ENCODE measurements around the gene TK1. TPM values are rescaled to one million over a fixed set of nuclear protein-coding genes. Genes with fewer than 3 reads are reported as not detected.
A peak's percentile ranks its signal among the peaks of the same experiment; 100 is the strongest.

The TK1 gene
- total and polyA plus RNA-seq, 12 donors = 1.3 to 11.6 (median 2.5) TPM

DNA sequence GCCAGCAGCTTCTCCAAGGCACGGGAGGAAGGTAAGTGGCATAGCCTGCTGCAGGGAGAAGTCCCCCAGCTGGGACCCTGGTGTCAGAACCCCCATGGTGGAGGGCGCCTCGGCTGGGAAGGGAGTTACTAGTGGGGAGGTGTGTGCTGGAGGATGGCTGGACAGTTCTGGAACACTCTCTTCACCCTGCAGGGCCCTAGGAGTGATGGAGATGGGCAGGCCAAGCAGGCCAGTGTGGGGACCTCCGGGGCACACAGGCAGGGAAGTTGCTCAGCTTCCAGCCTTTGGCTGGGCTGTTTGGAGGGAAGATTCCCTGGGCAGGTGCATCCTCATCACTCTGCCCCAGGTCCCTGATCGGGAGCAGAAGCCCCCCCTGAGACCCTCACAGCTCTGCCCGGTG, 40.0 kb downstream of the TK1 start:
- intact Hi-C loops (cut with DNase I) = no loop called here
- WGBS, 4 donors = 67 to 88% (median 86%) methylated on average over 1 to 6 of the region's 6 CpGs
- Histone ChIP-seq H3K9me3 (replicated peaks in 1 of 3) (no peaks in the 10 kb centered on the region), H3K36me3 (replicated peaks in 1 of 2) (no peaks in the 10 kb centered on the region), H3K4me3 (no peak overlapping the region), H3K27ac (no peak overlapping the region), H3K27me3 (no peaks in the 10 kb centered on the region), H3K4me1 (replicated peaks in 1 of 2) (peaks cover 19 to 25% of the 10 kb centered on the region in 2 donors)
- DNase-seq = no peak
- no peak for TF ChIP-seq POLR2A (IDR thresholded peaks at IDR 0.05)
- TF ChIP-seq, protein P1, sequence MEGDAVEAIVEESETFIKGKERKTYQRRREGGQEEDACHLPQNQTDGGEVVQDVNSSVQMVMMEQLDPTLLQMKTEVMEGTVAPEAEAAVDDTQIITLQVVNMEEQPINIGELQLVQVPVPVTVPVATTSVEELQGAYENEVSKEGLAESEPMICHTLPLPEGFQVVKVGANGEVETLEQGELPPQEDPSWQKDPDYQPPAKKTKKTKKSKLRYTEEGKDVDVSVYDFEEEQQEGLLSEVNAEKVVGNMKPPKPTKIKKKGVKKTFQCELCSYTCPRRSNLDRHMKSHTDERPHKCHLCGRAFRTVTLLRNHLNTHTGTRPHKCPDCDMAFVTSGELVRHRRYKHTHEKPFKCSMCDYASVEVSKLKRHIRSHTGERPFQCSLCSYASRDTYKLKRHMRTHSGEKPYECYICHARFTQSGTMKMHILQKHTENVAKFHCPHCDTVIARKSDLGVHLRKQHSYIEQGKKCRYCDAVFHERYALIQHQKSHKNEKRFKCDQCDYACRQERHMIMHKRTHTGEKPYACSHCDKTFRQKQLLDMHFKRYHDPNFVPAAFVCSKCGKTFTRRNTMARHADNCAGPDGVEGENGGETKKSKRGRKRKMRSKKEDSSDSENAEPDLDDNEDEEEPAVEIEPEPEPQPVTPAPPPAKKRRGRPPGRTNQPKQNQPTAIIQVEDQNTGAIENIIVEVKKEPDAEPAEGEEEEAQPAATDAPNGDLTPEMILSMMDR (IDR thresholded peaks at IDR 0.05) = no peak

DNA sequence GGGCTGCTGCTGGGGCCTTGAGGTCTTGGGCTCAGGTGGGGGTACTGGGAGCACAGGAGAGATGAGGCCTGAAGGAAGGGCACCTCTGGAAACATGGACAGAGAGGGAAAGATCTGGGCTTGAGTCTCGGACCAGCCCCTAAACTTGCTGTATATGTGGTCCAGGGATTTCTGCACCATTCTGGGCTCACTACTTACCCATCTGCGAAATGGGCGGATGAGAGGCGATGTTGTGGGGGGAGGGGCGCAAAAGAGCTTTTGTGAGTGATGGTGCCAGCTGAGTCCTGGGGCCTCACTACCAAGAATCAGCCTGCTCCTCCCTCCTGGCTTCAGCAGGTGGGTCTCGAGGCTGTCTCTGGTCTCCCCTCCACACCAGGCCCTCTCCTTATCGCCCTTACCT, 40.4 kb downstream of the TK1 start:
- DNase-seq = no peak
- Histone ChIP-seq H3K4me1 (replicated peaks in 1 of 2) (peaks cover 19 to 29% of the 10 kb centered on the region in 2 donors), H3K4me3 (no peak overlapping the region), H3K27me3 (no peaks in the 10 kb centered on the region), H3K36me3 (replicated peaks in 1 of 2) (no peaks in the 10 kb centered on the region), H3K27ac (no peak overlapping the region), H3K9me3 (replicated peaks in 1 of 3) (no peaks in the 10 kb centered on the region)
- no peak for TF ChIP-seq POLR2A (IDR thresholded peaks at IDR 0.05)
- TF ChIP-seq, protein P1 (IDR thresholded peaks at IDR 0.05) = no peak
- 89 to 100% (median 93%) methylated on average over 5 to 7 of the region's 7 CpGs for WGBS, 4 donors
- intact Hi-C loops (cut with DNase I) = no loop called here

DNA sequence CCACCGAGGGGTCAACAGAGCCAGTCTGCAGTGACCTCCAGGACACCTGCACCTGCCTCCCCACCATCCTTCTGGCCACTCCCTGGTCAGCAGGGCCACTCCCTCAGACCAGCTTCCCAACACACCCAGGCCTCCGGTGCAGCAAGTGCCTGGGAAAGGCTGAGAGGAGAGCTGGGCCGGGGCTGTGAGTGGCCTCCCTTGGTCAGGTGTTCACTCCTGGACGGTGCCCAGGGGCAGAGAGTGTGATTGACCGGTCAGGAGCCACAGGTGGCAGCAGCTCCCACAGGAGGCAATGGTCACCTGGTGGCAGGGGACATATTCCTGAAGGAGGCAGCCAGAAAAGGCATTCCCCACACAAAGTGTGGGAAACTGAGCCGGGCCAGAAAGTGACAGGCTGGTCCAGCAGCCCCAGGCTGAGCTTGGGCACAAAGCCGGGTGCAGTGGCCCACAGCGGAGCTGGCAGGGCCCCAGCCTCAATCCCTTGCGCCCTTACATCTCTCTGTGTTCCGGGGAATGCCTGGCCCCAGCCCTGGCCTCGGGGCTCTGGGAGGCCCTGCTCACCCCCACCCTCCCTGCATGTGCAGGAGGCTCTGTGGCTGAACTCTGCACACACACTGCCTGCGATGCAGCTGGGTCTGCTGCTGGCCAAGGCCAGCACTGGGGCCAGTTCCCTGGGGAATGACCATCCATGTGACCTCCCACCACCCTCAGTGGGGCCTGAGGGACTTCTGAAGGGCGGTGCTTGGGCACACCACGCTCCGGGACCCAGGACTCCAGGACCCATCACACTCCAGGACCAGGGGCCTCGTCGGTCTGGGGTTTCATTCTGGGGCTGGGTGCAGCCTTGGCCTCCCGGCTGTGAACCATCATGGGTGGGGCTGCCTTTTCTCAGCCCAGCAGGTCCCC, 41.9 kb downstream of the TK1 start:
- peak overlapping the region in 3 of 5 donors; percentile 26 to 58 (median 54) for H3K27ac ChIP-seq
- peak in 1 of 7 donors; percentile 32 for DNase-seq
- no peaks in the 10 kb centered on the region for H3K27me3 ChIP-seq
- 61 to 71% (median 65%) methylated on average over 6 to 18 of the region's 18 CpGs for WGBS, 4 donors
- no peak overlapping the region for H3K4me3 ChIP-seq
- H3K36me3 ChIP-seq (replicated peaks in 1 of 2) = no peaks in the 10 kb centered on the region
- H3K9me3 ChIP-seq (replicated peaks in 1 of 3) = no peaks in the 10 kb centered on the region
- no peak for TF ChIP-seq POLR2A (IDR thresholded peaks at IDR 0.05)
- TF ChIP-seq, protein P1 (IDR thresholded peaks at IDR 0.05) = no peak
- intact Hi-C loops (cut with DNase I) = no loop called here
- peaks cover 22 to 39% of the 10 kb centered on the region in 2 donors for H3K4me1 ChIP-seq (replicated peaks in 1 of 2)

DNA sequence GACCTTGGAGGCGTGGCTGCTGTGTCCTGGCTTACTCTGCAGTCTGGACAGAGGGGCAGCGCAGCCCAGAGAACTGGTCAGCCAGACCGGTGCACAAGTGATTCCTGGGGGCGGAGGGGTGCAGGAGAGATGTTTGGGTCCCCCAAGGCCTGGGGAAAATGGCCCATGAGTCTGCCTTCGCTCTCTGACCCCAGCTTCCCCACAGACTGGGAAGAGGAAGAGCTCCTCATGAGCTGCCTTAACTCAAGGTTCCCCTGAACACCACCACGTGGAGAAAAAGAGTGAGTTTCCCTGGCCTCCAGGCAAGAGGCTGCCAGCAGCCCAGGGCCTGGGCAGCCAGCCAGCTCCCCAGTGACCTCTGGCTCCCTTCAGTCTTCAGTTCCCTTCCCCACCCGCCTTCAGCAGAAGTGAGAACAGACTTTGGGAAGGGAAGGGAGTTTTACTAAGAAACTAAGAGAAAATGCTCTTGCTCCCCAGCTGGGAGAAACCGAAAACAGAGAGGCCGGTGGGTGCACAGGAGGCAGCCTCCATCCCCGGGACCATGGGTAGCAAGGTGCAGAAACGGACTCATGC, 42.6 kb downstream of the TK1 start:
- Histone ChIP-seq H3K27me3 (no peaks in the 10 kb centered on the region), H3K4me3 (no peak overlapping the region), H3K4me1 (replicated peaks in 1 of 2) (peaks cover 22 to 39% of the 10 kb centered on the region in 2 donors), H3K36me3 (replicated peaks in 1 of 2) (no peaks in the 10 kb centered on the region), H3K27ac (peak overlapping the region in 3 of 5 donors; percentile 26 to 62 (median 54)), H3K9me3 (replicated peaks in 1 of 3) (no peaks in the 10 kb centered on the region)
- WGBS, 4 donors = 33 to 46% (median 35%) methylated on average over 6 to 11 of the region's 11 CpGs
- DNase-seq = peak; percentile 88 to 95 (median 93)
- TF ChIP-seq, protein P1 (IDR thresholded peaks at IDR 0.05) = peak in 1 of 6 experiments; percentile 10
- no peak for TF ChIP-seq POLR2A (IDR thresholded peaks at IDR 0.05)
- intact Hi-C loops (cut with DNase I) = no loop called here
